Sigmoid colon (tissue), 4 donors: ENCODE data around the gene TBC1D2B.

Experiments
- EP300 ChIP-seq, 4 donors: sonication (generic); formaldehyde crosslinking; IDR thresholded peaks; one replicate each; pipeline ENCODE4 v1.6.1; 2017; ENCODE audit warnings: antibody characterized with exemption in 4 of 4
- POLR2A ChIP-seq, 2 donors: fragments of 450-650 bp; IDR thresholded peaks; one replicate each; pipeline ENCODE4 v1.6.1; 2016; ENCODE audit warnings: antibody characterized with exemption in 2 of 2, mild to moderate bottlenecking in 2 of 2, moderate library complexity in 2 of 2
- POLR2AphosphoS5 ChIP-seq, 4 donors: sonication (generic); formaldehyde crosslinking; IDR thresholded peaks; one replicate each; pipeline ENCODE4 v1.6.1; 2017; ENCODE audit warnings: antibody characterized with exemption in 4 of 4
- TF ChIP-seq, protein P1 (sequence below), 4 experiments: fragments of 450-650 bp in 3 of 4; fragments of 200-600 bp in 1 of 4; IDR thresholded peaks; one replicate each; pipeline ENCODE4 v1.5.1; 2016 to 2019; ENCODE audit warnings: antibody characterized with exemption in 4 of 4, mild to moderate bottlenecking in 3 of 4, moderate library complexity in 2 of 4

DNA sequence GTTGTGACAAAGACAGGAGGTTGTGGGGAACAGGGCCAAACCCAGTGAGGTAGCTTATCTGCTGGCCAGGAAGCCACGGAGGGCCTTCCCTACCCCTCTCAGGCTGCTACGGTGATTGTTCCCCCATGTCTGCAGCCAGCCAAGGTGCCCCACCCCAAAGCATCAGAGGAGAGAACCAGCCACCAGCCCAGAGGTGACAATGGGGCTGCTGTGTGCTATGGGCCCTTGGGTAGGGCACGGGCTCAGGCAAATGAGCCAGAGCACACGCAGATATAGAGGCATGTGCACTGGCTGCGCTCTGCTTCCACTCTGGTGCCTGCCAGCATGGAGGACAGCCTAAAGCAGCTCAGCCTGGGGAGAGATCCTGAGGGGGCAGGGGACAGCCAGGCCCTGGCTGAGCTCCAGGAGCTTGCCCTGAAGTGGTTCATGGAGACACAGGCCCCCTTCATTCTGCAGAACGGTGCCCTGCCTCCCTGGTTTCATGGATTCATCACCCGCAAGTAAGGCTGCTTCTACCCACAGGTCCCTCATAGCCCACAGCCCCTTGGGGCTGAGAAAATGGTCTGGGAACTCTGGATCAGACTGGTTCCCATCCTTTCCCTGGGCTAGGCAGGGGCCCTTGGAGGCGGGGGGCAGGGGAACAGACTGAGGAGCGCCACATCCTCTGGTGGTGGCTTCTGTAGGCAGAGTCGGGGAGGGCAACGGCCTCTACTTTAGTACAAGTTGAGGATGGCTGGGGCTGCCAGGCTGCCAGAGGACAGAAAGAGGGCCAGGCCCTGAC, 14.9 kb upstream of the TBC1D2B start, which contains the start of gene SH2D7:
- TF ChIP-seq, protein P1, sequence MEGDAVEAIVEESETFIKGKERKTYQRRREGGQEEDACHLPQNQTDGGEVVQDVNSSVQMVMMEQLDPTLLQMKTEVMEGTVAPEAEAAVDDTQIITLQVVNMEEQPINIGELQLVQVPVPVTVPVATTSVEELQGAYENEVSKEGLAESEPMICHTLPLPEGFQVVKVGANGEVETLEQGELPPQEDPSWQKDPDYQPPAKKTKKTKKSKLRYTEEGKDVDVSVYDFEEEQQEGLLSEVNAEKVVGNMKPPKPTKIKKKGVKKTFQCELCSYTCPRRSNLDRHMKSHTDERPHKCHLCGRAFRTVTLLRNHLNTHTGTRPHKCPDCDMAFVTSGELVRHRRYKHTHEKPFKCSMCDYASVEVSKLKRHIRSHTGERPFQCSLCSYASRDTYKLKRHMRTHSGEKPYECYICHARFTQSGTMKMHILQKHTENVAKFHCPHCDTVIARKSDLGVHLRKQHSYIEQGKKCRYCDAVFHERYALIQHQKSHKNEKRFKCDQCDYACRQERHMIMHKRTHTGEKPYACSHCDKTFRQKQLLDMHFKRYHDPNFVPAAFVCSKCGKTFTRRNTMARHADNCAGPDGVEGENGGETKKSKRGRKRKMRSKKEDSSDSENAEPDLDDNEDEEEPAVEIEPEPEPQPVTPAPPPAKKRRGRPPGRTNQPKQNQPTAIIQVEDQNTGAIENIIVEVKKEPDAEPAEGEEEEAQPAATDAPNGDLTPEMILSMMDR (IDR thresholded peaks at IDR 0.05) = no peak
- TF ChIP-seq POLR2AphosphoS5 (IDR thresholded peaks at IDR 0.05) (no peak), EP300 (IDR thresholded peaks at IDR 0.05) (no peak), POLR2A (IDR thresholded peaks at IDR 0.05) (no peak)
